ENCODE data around the gene SLC35B2.

DNA sequence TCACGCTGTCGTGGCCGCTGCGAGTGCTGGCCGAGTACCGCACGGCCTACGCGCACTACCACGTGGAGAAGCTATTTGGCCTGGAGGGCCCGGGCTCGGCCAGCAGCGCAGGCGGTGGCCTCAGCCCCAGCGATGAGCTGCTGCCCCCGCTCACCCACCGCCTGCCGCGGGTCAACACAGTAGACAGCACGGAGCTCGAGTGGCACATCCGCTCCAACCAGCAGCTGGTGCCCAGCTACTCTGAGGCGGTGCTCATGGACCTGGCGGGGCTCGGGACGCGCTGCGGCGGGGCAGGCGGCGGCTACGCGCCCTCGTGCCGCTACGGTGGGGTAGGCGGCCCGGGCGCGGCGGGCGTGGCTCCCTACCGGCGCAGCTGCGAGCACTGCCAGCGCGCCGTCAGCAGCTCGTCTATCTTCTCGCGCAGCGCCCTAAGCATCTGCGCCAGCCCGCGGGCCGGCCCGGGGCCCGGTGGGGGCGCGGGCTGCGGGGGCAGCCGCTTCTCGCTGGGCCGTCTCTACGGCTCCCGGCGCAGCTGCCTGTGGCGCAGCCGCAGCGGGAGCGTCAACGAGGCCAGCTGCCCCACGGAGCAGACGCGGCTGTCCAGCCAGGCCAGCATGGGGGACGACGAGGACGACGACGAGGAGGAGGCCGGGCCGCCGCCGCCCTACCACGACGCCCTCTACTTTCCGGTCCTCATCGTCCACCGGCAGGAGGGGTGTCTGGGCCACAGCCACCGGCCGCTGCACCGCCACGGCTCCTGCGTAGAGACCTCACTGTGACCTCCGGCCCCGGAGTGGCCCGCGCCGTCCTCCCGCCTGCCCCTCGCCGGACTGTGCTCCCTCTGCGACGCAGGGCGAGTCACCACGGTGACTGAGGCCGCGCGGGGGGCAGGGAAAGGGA is 18.7 kb upstream of the SLC35B2 start:
- TF ChIP-seq, protein P1, sequence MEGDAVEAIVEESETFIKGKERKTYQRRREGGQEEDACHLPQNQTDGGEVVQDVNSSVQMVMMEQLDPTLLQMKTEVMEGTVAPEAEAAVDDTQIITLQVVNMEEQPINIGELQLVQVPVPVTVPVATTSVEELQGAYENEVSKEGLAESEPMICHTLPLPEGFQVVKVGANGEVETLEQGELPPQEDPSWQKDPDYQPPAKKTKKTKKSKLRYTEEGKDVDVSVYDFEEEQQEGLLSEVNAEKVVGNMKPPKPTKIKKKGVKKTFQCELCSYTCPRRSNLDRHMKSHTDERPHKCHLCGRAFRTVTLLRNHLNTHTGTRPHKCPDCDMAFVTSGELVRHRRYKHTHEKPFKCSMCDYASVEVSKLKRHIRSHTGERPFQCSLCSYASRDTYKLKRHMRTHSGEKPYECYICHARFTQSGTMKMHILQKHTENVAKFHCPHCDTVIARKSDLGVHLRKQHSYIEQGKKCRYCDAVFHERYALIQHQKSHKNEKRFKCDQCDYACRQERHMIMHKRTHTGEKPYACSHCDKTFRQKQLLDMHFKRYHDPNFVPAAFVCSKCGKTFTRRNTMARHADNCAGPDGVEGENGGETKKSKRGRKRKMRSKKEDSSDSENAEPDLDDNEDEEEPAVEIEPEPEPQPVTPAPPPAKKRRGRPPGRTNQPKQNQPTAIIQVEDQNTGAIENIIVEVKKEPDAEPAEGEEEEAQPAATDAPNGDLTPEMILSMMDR (IDR thresholded peaks at IDR 0.05) = no peak
- no peak for TF ChIP-seq POLR2A (IDR thresholded peaks at IDR 0.05)
